Stimulated activated memory B cell treated with anti-CD40 and anti-IgM and Interleukin-4, amounts not matched to agents 10 μg/mL and 1 μg/mL and 100 μg/mL, for 72 hours (primary cell): Measurements from ENCODE around the gene KIAA0513.
"Not testable (repeated sequence)": the region's sequence is repeated elsewhere in the genome, so short reads cannot be mapped to it uniquely, and the experiment has no call there.

Source experiments
- ATAC-seq: fragments of 150-1000 bp; cut with Tn5 transposase; 2 replicates; pipeline ENCODE4 v1.10.0; 2021
- H3K27ac Mint-ChIP-seq: one replicate; pipeline ENCODE4 v1.8.0; 2022; ENCODE audit warnings: mild to moderate bottlenecking, mixed read lengths
- H3K27me3 Mint-ChIP-seq: one replicate; pipeline ENCODE4 v1.8.0; 2022; ENCODE audit warnings: mixed read lengths
- H3K36me3 Mint-ChIP-seq: one replicate; pipeline ENCODE4 v1.8.0; 2022; ENCODE audit warnings: mixed read lengths
- H3K4me1 Mint-ChIP-seq: one replicate; pipeline ENCODE4 v1.8.0; 2022; ENCODE audit warnings: mixed read lengths
- H3K4me3 Mint-ChIP-seq: one replicate; pipeline ENCODE4 v1.8.0; 2022; ENCODE audit warnings: mild to moderate bottlenecking, moderate library complexity, mixed read lengths
- H3K9me3 Mint-ChIP-seq: one replicate; pipeline ENCODE4 v1.8.0; 2022; ENCODE audit warnings: mixed read lengths

KIAA0513 gene

GRCh38 chr16:85047867-85048455 lies 20.4 kb downstream of the KIAA0513 start:
- Mint-ChIP-seq H3K36me3 (no peaks in the 10 kb centered on the region), H3K4me3 (no peak overlapping the region), H3K4me1 (no peaks in the 10 kb centered on the region), H3K9me3 (no peaks in the 10 kb centered on the region), H3K27ac (no peak overlapping the region), H3K27me3 (peaks cover 36% of the 10 kb centered on the region)
- no peak for ATAC-seq

- no peak for ATAC-seq
- peaks cover 36% of the 10 kb centered on the region for H3K27me3 Mint-ChIP-seq
These were observed 21.4 kb downstream of the KIAA0513 start for GRCh38 chr16:85048921-85049562.

DNA sequence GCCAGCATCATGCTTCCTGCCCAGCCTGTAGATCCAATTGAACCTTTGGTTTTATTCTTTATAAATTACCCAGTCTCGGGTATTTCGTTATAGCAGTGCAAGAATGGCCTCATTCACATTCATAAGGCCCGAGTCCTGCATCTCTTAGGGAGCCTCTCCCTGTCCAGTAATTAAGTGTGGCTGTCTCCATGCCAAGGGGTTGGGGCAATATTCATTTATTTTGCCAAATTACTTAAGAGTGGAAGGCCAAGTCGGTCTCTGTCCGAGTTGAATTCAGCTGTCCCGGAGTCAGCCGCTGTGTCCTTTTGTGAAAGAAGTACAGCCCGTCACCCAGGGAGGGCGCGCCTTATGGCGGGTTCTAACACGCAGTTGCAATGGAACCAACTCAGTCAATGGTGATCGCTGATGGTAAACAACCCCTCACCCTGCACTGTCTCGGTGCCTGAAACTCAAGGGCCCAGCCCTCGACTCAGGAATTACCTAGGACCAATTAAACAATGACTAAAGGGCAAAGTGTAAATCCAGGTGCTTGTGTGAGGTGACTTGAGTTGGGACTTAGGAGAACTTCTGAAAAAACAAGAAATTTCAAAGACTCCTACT lies 22.2 kb downstream of the KIAA0513 start:
- peaks cover under 1% of the 10 kb centered on the region for H3K4me1 Mint-ChIP-seq
- H3K27me3 Mint-ChIP-seq = peaks cover 36% of the 10 kb centered on the region
- no peaks in the 10 kb centered on the region for H3K9me3 Mint-ChIP-seq
- no peak overlapping the region for H3K4me3 Mint-ChIP-seq
- no peaks in the 10 kb centered on the region for H3K36me3 Mint-ChIP-seq
- no peak for ATAC-seq
- no peak overlapping the region for H3K27ac Mint-ChIP-seq

More at GRCh38 chr16:85048921-85049562, 21.4 kb downstream of the KIAA0513 start:
- Mint-ChIP-seq H3K9me3 (no peaks in the 10 kb centered on the region), H3K4me3 (no peak overlapping the region), H3K4me1 (no peaks in the 10 kb centered on the region), H3K27ac (no peak overlapping the region), H3K36me3 (no peaks in the 10 kb centered on the region)

DNA sequence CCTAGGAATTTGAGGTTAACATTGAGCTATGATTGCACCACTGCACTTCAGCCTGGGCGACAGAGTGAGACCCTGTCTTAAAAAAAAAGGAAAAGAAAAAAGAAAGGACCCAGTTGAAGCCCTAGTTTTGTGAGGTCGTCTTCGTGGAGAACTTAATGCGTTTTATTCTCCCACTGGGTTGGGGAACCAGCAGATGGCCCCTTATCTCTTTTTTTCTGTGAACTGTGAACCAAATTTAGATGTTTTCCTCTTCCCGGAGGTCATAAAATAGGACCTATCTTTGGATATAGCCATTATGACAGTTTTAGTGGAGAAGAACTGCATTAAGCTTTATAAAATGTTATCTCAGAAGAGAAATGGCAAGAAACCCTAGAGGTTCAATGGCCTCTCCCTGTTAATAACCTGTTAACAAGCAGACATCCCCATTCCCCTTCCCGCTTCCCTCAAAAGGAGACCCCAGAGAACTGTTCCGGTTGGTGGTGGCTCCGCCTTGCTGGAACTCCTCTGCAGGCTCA lies 23.5 kb downstream of the KIAA0513 start:
- Mint-ChIP-seq H3K27me3 (peaks cover 31% of the 10 kb centered on the region), H3K36me3 (no peaks in the 10 kb centered on the region), H3K9me3 (no peaks in the 10 kb centered on the region), H3K27ac (no peak overlapping the region), H3K4me1 (peaks cover 13% of the 10 kb centered on the region), H3K4me3 (no peak overlapping the region)
- no peak for ATAC-seq

DNA sequence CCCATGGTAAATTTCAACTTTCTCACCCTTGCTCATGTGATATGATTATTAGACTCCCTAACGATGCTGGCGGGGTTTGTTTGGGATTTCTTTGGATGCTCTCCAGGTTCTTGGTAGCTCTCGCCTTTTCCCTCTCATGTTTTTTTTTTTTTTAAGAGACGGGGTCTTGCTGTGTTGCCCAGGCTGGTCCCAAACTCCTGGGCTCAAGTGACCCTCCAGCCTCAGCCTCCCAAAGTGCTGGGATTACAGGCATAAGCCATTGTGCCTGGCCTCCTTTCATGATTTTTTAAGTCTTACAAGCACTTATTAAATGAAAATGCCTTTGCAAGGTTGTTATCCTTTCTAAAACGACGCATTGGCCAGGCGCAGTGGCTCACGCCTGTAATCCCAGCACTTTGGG lies 24.1 kb downstream of the KIAA0513 start:
- Mint-ChIP-seq H3K36me3 (no peaks in the 10 kb centered on the region), H3K9me3 (no peaks in the 10 kb centered on the region), H3K27ac (no peak overlapping the region), H3K27me3 (peaks cover 27% of the 10 kb centered on the region), H3K4me1 (peaks cover 19% of the 10 kb centered on the region), H3K4me3 (no peak overlapping the region)
- no peak for ATAC-seq

- H3K9me3 Mint-ChIP-seq = no peaks in the 10 kb centered on the region
- peaks cover 27% of the 10 kb centered on the region for H3K27me3 Mint-ChIP-seq
- ATAC-seq = no peak
- H3K4me1 Mint-ChIP-seq = peaks cover 28% of the 10 kb centered on the region
- H3K27ac Mint-ChIP-seq = no peak overlapping the region
- H3K4me3 Mint-ChIP-seq = no peak overlapping the region
- H3K36me3 Mint-ChIP-seq = no peaks in the 10 kb centered on the region
These were observed 24.9 kb downstream of the KIAA0513 start for GRCh38 chr16:85052536-85052935.

GRCh38 chr16:85054321-85054720 lies 26.7 kb downstream of the KIAA0513 start:
- not testable (repeated sequence) for ATAC-seq, H3K36me3 Mint-ChIP-seq, H3K27ac Mint-ChIP-seq, H3K4me3 Mint-ChIP-seq, H3K9me3 Mint-ChIP-seq
- Mint-ChIP-seq H3K27me3 (peaks cover 15% of the 10 kb centered on the region), H3K4me1 (peaks cover 37% of the 10 kb centered on the region)

- Mint-ChIP-seq H3K9me3 (no peaks in the 10 kb centered on the region), H3K4me1 (peaks cover 37% of the 10 kb centered on the region), H3K27me3 (peaks cover 9% of the 10 kb centered on the region), H3K36me3 (no peaks in the 10 kb centered on the region), H3K27ac (peak overlapping the region; percentile 88), H3K4me3 (peak overlapping the region; percentile 69)
- ATAC-seq = no peak
These were observed 27.4 kb downstream of the KIAA0513 start for GRCh38 chr16:85054948-85055492.

- Mint-ChIP-seq H3K4me3 (peak overlapping the region; percentile 69), H3K27ac (peak overlapping the region; percentile 88), H3K4me1 (peaks cover 37% of the 10 kb centered on the region), H3K9me3 (no peaks in the 10 kb centered on the region), H3K36me3 (no peaks in the 10 kb centered on the region), H3K27me3 (peaks cover 9% of the 10 kb centered on the region)
- ATAC-seq = peak; percentile 98
These were observed 28.1 kb downstream of the KIAA0513 start for GRCh38 chr16:85055493-85056210.

- ATAC-seq = no peak
- Mint-ChIP-seq H3K4me3 (peak overlapping the region; percentile 69), H3K4me1 (peaks cover 40% of the 10 kb centered on the region), H3K27me3 (peaks cover 13% of the 10 kb centered on the region), H3K27ac (peak overlapping the region; percentile 88), H3K36me3 (no peaks in the 10 kb centered on the region), H3K9me3 (no peaks in the 10 kb centered on the region)
These were observed 28.7 kb downstream of the KIAA0513 start for GRCh38 chr16:85056211-85056748.

- peaks cover 17% of the 10 kb centered on the region for H3K27me3 Mint-ChIP-seq
- H3K36me3 Mint-ChIP-seq = no peaks in the 10 kb centered on the region
- no peaks in the 10 kb centered on the region for H3K9me3 Mint-ChIP-seq
- H3K27ac Mint-ChIP-seq = peak overlapping the region; percentile 88
- no peak for ATAC-seq
- H3K4me3 Mint-ChIP-seq = no peak overlapping the region
- peaks cover 49% of the 10 kb centered on the region for H3K4me1 Mint-ChIP-seq
These were observed 29.8 kb downstream of the KIAA0513 start for GRCh38 chr16:85057212-85057889.

- H3K27ac Mint-ChIP-seq = peak overlapping the region; percentile 88
- H3K9me3 Mint-ChIP-seq = no peaks in the 10 kb centered on the region
- no peak overlapping the region for H3K4me3 Mint-ChIP-seq
- H3K36me3 Mint-ChIP-seq = no peaks in the 10 kb centered on the region
- peaks cover 49% of the 10 kb centered on the region for H3K4me1 Mint-ChIP-seq
- peak; percentile 56 for ATAC-seq
- peaks cover 17% of the 10 kb centered on the region for H3K27me3 Mint-ChIP-seq
These were observed 30.4 kb downstream of the KIAA0513 start for GRCh38 chr16:85057948-85058347.

- H3K4me1 Mint-ChIP-seq = peaks cover 49% of the 10 kb centered on the region
- no peak for ATAC-seq
- H3K27ac Mint-ChIP-seq = no peak overlapping the region
- no peaks in the 10 kb centered on the region for H3K36me3 Mint-ChIP-seq
- H3K27me3 Mint-ChIP-seq = peaks cover 17% of the 10 kb centered on the region
- H3K4me3 Mint-ChIP-seq = no peak overlapping the region
- no peaks in the 10 kb centered on the region for H3K9me3 Mint-ChIP-seq
These were observed 31.3 kb downstream of the KIAA0513 start for GRCh38 chr16:85058909-85059308.

DNA sequence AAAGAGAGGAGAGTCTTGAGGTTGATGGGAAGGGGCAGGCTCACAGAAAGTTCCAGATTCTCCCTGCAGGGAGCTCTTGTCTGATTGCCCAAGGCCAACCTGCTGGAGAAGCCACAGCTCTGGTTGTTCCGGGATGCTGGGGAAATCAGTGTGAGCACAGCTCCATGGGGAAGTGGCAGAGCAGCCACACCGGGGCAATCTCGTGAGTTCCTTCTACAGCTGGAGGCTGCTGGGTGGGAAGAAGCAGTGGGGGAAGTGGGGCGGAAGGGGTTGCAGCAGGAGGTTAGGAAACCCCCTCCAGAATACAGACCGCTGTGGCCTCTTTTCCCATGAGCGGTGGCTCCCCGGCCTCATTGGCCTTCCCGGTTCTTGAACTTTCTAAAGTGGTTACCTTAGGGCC lies 34.0 kb downstream of the KIAA0513 start:
- Mint-ChIP-seq H3K27me3 (peaks cover 31% of the 10 kb centered on the region), H3K4me1 (peaks cover 31% of the 10 kb centered on the region), H3K36me3 (no peaks in the 10 kb centered on the region), H3K4me3 (no peak overlapping the region), H3K9me3 (no peaks in the 10 kb centered on the region), H3K27ac (no peak overlapping the region)
- peak; percentile 37 for ATAC-seq
